ENCODE data around the gene APOA1. TPM values are rescaled to one million over a fixed set of nuclear protein-coding genes. Genes with fewer than 3 reads are reported as not detected.

Gene APOA1
- total RNA-seq, 1 donor from 2014 or later, result 0.96 TPM

DNA sequence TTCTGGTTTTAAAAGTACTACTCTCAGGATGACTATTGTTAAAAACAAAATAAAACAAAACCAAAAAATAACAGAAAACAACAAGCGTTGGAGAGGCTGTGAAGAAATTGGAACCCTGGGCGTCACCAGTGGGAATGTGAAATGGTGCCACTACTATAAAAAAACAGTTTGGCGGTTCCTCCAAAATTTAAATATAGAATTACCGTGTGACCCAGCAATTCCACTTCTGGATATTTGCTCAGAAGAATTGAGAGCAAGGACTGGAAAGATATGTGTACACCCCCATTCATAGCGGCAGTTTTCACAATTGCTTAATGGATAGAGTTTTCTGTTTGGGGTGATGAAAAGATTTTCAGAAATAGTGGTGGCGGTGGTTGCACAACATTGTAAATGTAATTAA lies 22.9 kb downstream of the APOA1 start:
- DNase-seq (ENCODE audit: low read depth, low spot score), result no peak
- Mint-ChIP-seq H3K27me3 (ENCODE audit: low read depth) (no peaks in the 10 kb centered on the region), H3K36me3 (ENCODE audit: low read depth) (no peaks in the 10 kb centered on the region), H3K9me3 (no peaks in the 10 kb centered on the region), H3K4me3 (no peak overlapping the region), H3K27ac (ENCODE audit: unreplicated experiment) (no peak overlapping the region), H3K4me1 (no peaks in the 10 kb centered on the region)
- TF ChIP-seq CTCF (conservative IDR thresholded peaks at IDR 0.05), result no peak

DNA sequence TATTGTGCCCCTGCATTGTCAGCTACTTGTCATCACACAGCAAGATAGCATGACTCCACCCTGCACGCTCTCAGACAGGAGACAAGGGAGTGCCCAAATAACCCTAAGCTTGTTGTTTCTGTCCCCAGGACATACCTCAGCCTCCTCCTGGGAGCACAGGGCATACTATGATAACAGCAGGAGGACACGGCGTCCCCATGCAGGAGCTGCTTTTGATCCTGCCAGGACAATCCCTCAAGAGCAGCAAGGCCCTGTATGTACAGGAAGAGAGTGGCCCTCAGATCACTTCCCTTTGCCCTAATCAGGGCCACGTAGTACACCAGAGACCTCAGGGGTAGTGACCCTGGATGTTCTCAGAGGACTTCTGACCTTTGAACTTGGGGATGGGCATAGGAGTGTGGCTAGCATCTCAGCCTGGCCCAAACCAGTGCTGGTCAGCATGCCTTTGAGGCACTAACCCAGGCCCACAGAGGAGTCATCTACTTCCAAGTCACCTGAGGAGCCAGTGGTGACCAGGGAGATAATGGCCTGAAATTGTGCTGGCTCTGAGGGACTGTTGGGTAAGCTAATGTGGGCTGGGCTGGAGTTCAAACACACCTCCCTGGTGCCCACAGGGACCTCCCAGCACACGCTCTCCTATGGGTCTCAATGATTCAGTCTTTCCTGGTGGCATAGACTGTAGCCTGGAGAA lies 23.5 kb downstream of the APOA1 start:
- no peaks in the 10 kb centered on the region for H3K36me3 Mint-ChIP-seq (ENCODE audit: low read depth)
- H3K27me3 Mint-ChIP-seq (ENCODE audit: low read depth), result no peaks in the 10 kb centered on the region
- TF ChIP-seq CTCF (conservative IDR thresholded peaks at IDR 0.05), result no peak
- H3K4me3 Mint-ChIP-seq, result no peak overlapping the region
- H3K4me1 Mint-ChIP-seq, result no peaks in the 10 kb centered on the region
- peaks cover 3% of the 10 kb centered on the region for H3K9me3 Mint-ChIP-seq
- DNase-seq (ENCODE audit: low read depth, low spot score), result no peak
- H3K27ac Mint-ChIP-seq (ENCODE audit: unreplicated experiment), result peak overlapping the region; percentile 87

DNA sequence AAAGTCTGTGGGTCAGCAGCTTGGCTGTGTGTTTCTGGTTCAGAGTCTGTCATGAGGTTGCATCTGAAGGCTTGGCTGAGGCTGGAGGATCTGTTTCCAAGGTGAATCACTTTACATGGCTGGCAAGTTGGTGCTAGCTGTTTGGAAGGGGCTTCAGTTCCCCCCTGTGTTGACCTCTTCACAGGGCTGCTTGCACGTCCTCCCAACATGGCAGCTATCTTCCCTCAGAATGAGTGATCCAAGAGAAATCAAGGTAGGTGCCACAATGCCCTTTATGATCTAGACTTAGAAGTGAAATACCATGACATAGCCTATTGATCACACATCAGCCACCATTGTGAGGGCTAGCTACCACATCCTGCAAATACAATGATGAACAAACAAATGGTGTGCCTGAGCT lies 24.3 kb downstream of the APOA1 start:
- H3K4me1 Mint-ChIP-seq, result no peaks in the 10 kb centered on the region
- peaks cover 3% of the 10 kb centered on the region for H3K9me3 Mint-ChIP-seq
- no peak overlapping the region for H3K4me3 Mint-ChIP-seq
- no peak for DNase-seq (ENCODE audit: low read depth, low spot score)
- no peaks in the 10 kb centered on the region for H3K36me3 Mint-ChIP-seq (ENCODE audit: low read depth)
- H3K27ac Mint-ChIP-seq (ENCODE audit: unreplicated experiment), result no peak overlapping the region
- H3K27me3 Mint-ChIP-seq (ENCODE audit: low read depth), result no peaks in the 10 kb centered on the region
- TF ChIP-seq CTCF (conservative IDR thresholded peaks at IDR 0.05), result no peak

- H3K27me3 Mint-ChIP-seq (ENCODE audit: low read depth), result no peaks in the 10 kb centered on the region
- no peak for TF ChIP-seq CTCF (conservative IDR thresholded peaks at IDR 0.05)
- DNase-seq (ENCODE audit: low read depth, low spot score), result no peak
- H3K9me3 Mint-ChIP-seq, result peaks cover 3% of the 10 kb centered on the region
- H3K4me1 Mint-ChIP-seq, result no peaks in the 10 kb centered on the region
- H3K36me3 Mint-ChIP-seq (ENCODE audit: low read depth), result no peaks in the 10 kb centered on the region
- no peak overlapping the region for H3K27ac Mint-ChIP-seq (ENCODE audit: unreplicated experiment)
- H3K4me3 Mint-ChIP-seq, result no peak overlapping the region
Observed at GRCh38 chr11:116812109-116812508, 25.3 kb downstream of the APOA1 start.

GRCh38 chr11:116811194-116811593 lies 26.2 kb downstream of the APOA1 start:
- H3K27ac Mint-ChIP-seq (ENCODE audit: unreplicated experiment), result no peak overlapping the region
- no peaks in the 10 kb centered on the region for H3K4me1 Mint-ChIP-seq
- DNase-seq (ENCODE audit: low read depth, low spot score), result no peak
- no peaks in the 10 kb centered on the region for H3K36me3 Mint-ChIP-seq (ENCODE audit: low read depth)
- no peak for TF ChIP-seq CTCF (conservative IDR thresholded peaks at IDR 0.05)
- H3K9me3 Mint-ChIP-seq, result peaks cover 3% of the 10 kb centered on the region
- H3K27me3 Mint-ChIP-seq (ENCODE audit: low read depth), result no peaks in the 10 kb centered on the region
- H3K4me3 Mint-ChIP-seq, result no peak overlapping the region
